Measurements from ENCODE around the gene ANXA3. TPM values are rescaled to one million over a fixed set of nuclear protein-coding genes. Genes with fewer than 3 reads are reported as not detected.

The ANXA3 gene
- total RNA-seq, 6 donors from 2014 or later: 113 to 484 (median 269) TPM

DNA sequence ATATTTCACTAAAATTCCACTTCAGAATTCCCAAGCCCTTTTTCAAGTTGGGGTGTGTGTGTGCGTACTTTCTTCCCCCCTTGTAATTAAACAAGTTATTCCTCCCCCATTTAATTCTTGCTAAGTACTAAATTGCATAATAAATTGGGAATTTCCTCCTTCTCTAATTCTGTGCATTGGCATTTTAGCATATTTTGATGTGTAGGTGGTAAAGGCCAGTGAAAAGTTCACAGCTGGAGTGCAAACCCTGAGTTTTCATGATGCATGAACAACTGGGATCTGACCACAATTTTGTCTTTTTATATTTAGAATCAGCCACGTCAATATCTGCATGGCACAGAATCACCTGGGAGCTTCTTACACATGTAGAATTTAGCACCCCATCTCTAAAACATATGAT is 18.5 kb downstream of the ANXA3 start:
- ATAC-seq (ENCODE audit: low FRiP score in 2 of 2): no peak

DNA sequence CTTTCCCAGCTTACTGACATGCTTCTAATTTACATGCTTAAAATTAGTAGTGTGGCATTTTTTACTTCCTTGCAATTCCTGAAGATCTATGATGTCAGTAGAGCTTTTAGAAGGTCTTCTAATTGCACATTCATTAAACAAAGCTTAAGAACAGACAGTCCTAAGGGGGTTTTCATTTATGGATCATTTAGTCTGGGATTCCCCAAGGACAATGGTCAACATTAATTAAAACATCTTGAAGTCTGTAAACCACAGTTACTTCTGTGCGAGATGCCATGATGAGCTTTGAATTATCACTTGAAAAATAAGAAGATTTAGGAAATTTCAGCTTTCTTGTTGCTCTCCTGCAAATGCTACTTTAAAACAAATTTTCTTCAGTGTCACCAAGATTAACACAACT is 20.2 kb downstream of the ANXA3 start:
- no peak overlapping the region for H3K27ac ChIP-seq
- ATAC-seq (ENCODE audit: low FRiP score in 2 of 2) (no peak), DNase-seq (no peak)
- no peaks in the 10 kb centered on the region for H3K27me3 ChIP-seq
- H3K4me3 ChIP-seq: no peak overlapping the region
- TF ChIP-seq EP300 (IDR thresholded peaks at IDR 0.05): no peak
- H3K4me1 ChIP-seq: peaks cover 0 to 14% (median 11%) of the 10 kb centered on the region in 4 donors
- WGBS, 2 donors: 96 to 100% methylated on average over 1 of the region's 1 CpG
- H3K9me3 ChIP-seq: no peaks in the 10 kb centered on the region
- peaks cover 0 to 32% (median 0%) of the 10 kb centered on the region in 4 donors for H3K36me3 ChIP-seq

More for the DNA sequence above, 18.5 kb downstream of the ANXA3 start:
- no peak for DNase-seq
- no peak for TF ChIP-seq POLR2AphosphoS5 (IDR thresholded peaks at IDR 0.05)
- no peak for TF ChIP-seq POLR2A (IDR thresholded peaks at IDR 0.05)
- TF ChIP-seq EP300 (IDR thresholded peaks at IDR 0.05): no peak
- TF ChIP-seq, protein P1, sequence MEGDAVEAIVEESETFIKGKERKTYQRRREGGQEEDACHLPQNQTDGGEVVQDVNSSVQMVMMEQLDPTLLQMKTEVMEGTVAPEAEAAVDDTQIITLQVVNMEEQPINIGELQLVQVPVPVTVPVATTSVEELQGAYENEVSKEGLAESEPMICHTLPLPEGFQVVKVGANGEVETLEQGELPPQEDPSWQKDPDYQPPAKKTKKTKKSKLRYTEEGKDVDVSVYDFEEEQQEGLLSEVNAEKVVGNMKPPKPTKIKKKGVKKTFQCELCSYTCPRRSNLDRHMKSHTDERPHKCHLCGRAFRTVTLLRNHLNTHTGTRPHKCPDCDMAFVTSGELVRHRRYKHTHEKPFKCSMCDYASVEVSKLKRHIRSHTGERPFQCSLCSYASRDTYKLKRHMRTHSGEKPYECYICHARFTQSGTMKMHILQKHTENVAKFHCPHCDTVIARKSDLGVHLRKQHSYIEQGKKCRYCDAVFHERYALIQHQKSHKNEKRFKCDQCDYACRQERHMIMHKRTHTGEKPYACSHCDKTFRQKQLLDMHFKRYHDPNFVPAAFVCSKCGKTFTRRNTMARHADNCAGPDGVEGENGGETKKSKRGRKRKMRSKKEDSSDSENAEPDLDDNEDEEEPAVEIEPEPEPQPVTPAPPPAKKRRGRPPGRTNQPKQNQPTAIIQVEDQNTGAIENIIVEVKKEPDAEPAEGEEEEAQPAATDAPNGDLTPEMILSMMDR (IDR thresholded peaks at IDR 0.05): no peak
- H3K27ac ChIP-seq: peak overlapping the region in 1 of 4 donors; percentile 45
- H3K36me3 ChIP-seq: peaks cover 0 to 20% (median 0%) of the 10 kb centered on the region in 4 donors
- H3K9me3 ChIP-seq: no peaks in the 10 kb centered on the region
- 67 to 70% methylated on average over 2 of the region's 2 CpGs for WGBS, 2 donors
- H3K4me3 ChIP-seq: no peak overlapping the region
- no peaks in the 10 kb centered on the region for H3K27me3 ChIP-seq
- H3K4me1 ChIP-seq: peaks cover 0 to 19% (median 14%) of the 10 kb centered on the region in 4 donors

DNA sequence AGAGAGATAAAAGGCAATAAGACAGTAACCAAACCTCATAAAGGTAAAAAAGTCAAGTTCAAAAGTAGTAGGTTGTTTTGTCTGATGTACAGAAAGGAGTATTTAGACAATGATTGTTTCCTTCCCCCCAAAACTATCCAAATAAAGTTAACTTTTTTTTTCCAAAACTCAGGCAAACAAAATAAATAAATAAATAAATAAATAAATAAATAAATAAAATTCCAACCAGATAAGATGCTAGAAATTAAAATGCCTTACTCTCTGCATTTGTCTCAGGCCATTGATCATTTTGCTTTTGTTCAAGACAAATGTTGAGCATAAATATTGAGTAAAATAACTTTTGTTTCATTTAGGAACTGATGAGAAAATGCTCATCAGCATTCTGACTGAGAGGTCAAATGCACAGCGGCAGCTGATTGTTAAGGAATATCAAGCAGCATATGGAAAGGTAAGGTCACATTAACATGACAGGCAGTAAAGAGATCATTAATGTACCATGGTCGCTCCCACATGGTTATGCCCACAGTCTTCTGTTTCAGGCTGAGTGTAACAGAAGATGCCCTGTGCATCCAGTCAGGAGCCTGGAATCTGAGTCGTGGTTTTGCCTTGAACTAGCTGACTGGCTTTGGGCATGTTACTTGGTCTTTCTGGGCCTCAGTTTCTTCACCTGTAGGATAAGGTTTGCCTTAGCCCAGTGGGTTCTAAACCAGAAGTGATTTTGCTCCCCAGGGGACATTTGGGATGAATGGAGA is 27.3 kb downstream of the ANXA3 start:
- TF ChIP-seq, protein P1 (IDR thresholded peaks at IDR 0.05): no peak
- TF ChIP-seq EP300 (IDR thresholded peaks at IDR 0.05): no peak
- WGBS, 2 donors: 96 to 100% methylated on average over 3 of the region's 3 CpGs
- ATAC-seq (ENCODE audit: low FRiP score in 2 of 2) (no peak), DNase-seq (no peak)
- Histone ChIP-seq H3K9me3 (no peaks in the 10 kb centered on the region), H3K36me3 (peaks cover 0 to 52% (median 1%) of the 10 kb centered on the region in 4 donors), H3K27me3 (no peaks in the 10 kb centered on the region), H3K27ac (no peak overlapping the region), H3K4me3 (no peak overlapping the region), H3K4me1 (no peaks in the 10 kb centered on the region)

DNA sequence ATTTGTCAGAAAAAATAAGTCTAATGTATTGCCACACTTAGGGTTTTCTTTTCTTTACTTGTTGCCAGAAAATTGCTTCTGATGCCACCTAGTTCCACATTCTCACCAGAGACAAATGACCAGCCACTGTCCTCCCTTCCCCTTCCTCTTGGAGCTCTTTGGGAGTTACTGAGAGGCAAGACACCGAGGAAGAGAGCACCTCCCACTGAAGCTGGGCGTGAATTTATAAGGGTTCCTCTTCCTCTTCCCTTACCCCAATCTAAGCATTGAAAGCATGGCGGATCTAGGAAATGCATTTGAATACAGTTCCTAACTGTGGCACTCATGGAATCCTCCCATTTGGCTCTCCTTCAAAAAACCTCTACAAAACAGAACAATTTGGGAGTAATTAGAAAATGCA is 30.0 kb downstream of the ANXA3 start:
- ATAC-seq (ENCODE audit: low FRiP score in 2 of 2): peak in 1 of 2 donors; percentile 89
- WGBS, 2 donors: 50 to 65% methylated on average over 3 of the region's 3 CpGs
- H3K4me1 ChIP-seq: peaks cover 0 to 4% (median 0%) of the 10 kb centered on the region in 4 donors

DNA sequence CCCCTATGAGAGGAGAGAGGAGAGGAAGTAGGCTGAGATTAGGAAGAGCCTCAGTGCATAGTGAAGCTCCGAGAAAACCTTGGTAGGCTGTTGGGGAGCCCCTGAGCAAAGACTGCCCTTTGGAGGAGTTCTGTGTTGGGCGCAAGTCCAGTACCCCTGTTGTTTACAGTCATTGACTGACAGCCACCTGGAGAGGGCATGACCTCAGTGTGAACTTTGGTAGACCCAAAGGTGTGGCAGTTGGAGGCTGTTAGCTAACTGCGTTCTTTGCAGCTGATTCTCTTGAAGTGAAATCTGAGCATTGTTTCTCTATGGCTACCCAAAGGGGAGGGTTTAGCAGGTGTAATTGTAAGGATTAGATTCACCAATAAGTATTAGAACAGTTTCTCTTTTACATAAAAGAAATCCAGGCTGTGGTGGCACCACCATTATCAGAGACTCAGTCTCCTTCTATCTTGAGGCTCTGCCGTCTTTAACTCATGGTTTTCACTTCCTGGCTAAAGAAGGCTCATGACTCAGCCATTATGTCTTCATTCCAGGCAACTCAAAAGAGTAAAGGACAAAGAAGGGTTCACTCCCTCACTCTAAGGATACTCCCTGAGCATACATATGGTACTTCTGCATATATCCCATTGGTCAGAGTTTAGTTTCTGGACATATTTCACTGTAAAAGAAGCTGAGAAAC is 33.4 kb downstream of the ANXA3 start:
- Histone ChIP-seq H3K36me3 (peaks cover 5 to 66% (median 15%) of the 10 kb centered on the region in 4 donors), H3K9me3 (no peaks in the 10 kb centered on the region), H3K4me3 (no peak overlapping the region), H3K4me1 (peaks cover 0 to 4% (median 0%) of the 10 kb centered on the region in 4 donors), H3K27ac (no peak overlapping the region), H3K27me3 (no peaks in the 10 kb centered on the region)
- WGBS, 2 donors: 81 to 83% methylated on average over 4 of the region's 4 CpGs
- ATAC-seq (ENCODE audit: low FRiP score in 2 of 2) (no peak), DNase-seq (no peak)
- TF ChIP-seq EP300 (IDR thresholded peaks at IDR 0.05) (no peak), POLR2A (IDR thresholded peaks at IDR 0.05) (no peak), POLR2AphosphoS5 (IDR thresholded peaks at IDR 0.05) (no peak)
- TF ChIP-seq, protein P1 (IDR thresholded peaks at IDR 0.05): no peak

More for the DNA sequence above, 30.0 kb downstream of the ANXA3 start:
- Histone ChIP-seq H3K27me3 (no peaks in the 10 kb centered on the region), H3K9me3 (no peaks in the 10 kb centered on the region), H3K4me3 (no peak overlapping the region), H3K27ac (no peak overlapping the region), H3K36me3 (peaks cover 3 to 59% (median 10%) of the 10 kb centered on the region in 4 donors)
- DNase-seq: peak in 1 of 2 donors; percentile 34
- TF ChIP-seq, protein P1 (IDR thresholded peaks at IDR 0.05): no peak
- TF ChIP-seq POLR2AphosphoS5 (IDR thresholded peaks at IDR 0.05) (no peak), POLR2A (IDR thresholded peaks at IDR 0.05) (no peak), EP300 (IDR thresholded peaks at IDR 0.05) (no peak)
